Measurements from ENCODE around the gene PSG4.
"Not testable (repeated sequence)": the region's sequence is repeated elsewhere in the genome, so short reads cannot be mapped to it uniquely, and the experiment has no call there.

PSG4 gene

GRCh38 chr19:43194397-43194796 is 11.0 kb downstream of the PSG4 start:
- not testable (repeated sequence) for H3K27me3 ChIP-seq (ENCODE audit: control insufficient read depth in 1 of 2, insufficient read depth in 1 of 2, low read length in 2 of 2); H2BK5ac ChIP-seq (ENCODE audit: low read depth, low read length, poor library complexity, severe bottlenecking); H3K4me3 ChIP-seq (ENCODE audit: insufficient read depth in 1 of 2, low read depth in 1 of 2, low read length in 2 of 2); H3K23ac ChIP-seq (ENCODE audit: low read length in 2 of 2); H3K4ac ChIP-seq (ENCODE audit: low read depth in 1 of 2, low read length in 2 of 2); H3K4me2 ChIP-seq (ENCODE audit: low read length, poor library complexity, severe bottlenecking); H3K4me1 ChIP-seq (ENCODE audit: control insufficient read depth, insufficient read depth, low read depth, low read length); DNase-seq; H4K8ac ChIP-seq (ENCODE audit: low read length); H2AFZ ChIP-seq (ENCODE audit: low read depth, low read length); H3K18ac ChIP-seq (ENCODE audit: low read depth in 1 of 2, low read length in 2 of 2); H2BK12ac ChIP-seq (ENCODE audit: low read length in 2 of 2); H3K79me1 ChIP-seq (replicated peaks; ENCODE audit: low read length, poor library complexity, severe bottlenecking); H3K14ac ChIP-seq (ENCODE audit: low read length in 2 of 2); H3K9me3 ChIP-seq (ENCODE audit: control insufficient read depth, low read length); H3K27ac ChIP-seq (ENCODE audit: low read length, poor library complexity, severe bottlenecking); H2BK120ac ChIP-seq (ENCODE audit: low read depth, low read length); H3K9ac ChIP-seq (ENCODE audit: low read length); H3K36me3 ChIP-seq (ENCODE audit: control insufficient read depth in 1 of 2, insufficient read depth in 2 of 2, low read depth in 1 of 2, low read length in 2 of 2); H2AK5ac ChIP-seq (ENCODE audit: low read length, severe bottlenecking); H2BK15ac ChIP-seq (ENCODE audit: low read depth, poor library complexity, severe bottlenecking); H4K91ac ChIP-seq (ENCODE audit: low read length)
- 65% methylated on average over 6 of the region's 7 CpGs for WGBS

GRCh38 chr19:43192381-43193155 is 12.9 kb downstream of the PSG4 start:
- not testable (repeated sequence) for H3K4me2 ChIP-seq (ENCODE audit: low read length, poor library complexity, severe bottlenecking); H3K9ac ChIP-seq (ENCODE audit: low read length); H2BK12ac ChIP-seq (ENCODE audit: low read length in 2 of 2); H3K4ac ChIP-seq (ENCODE audit: low read depth in 1 of 2, low read length in 2 of 2); H3K18ac ChIP-seq (ENCODE audit: low read depth in 1 of 2, low read length in 2 of 2); H3K27me3 ChIP-seq (ENCODE audit: control insufficient read depth in 1 of 2, insufficient read depth in 1 of 2, low read length in 2 of 2); H3K23ac ChIP-seq (ENCODE audit: low read length in 2 of 2); H2BK15ac ChIP-seq (ENCODE audit: low read depth, poor library complexity, severe bottlenecking); H2BK5ac ChIP-seq (ENCODE audit: low read depth, low read length, poor library complexity, severe bottlenecking); DNase-seq; H3K27ac ChIP-seq (ENCODE audit: low read length, poor library complexity, severe bottlenecking); H2AFZ ChIP-seq (ENCODE audit: low read depth, low read length); H3K79me1 ChIP-seq (replicated peaks; ENCODE audit: low read length, poor library complexity, severe bottlenecking); H2AK5ac ChIP-seq (ENCODE audit: low read length, severe bottlenecking); H3K36me3 ChIP-seq (ENCODE audit: control insufficient read depth in 1 of 2, insufficient read depth in 2 of 2, low read depth in 1 of 2, low read length in 2 of 2); H4K91ac ChIP-seq (ENCODE audit: low read length); H3K4me1 ChIP-seq (ENCODE audit: control insufficient read depth, insufficient read depth, low read depth, low read length); H4K8ac ChIP-seq (ENCODE audit: low read length); H3K14ac ChIP-seq (ENCODE audit: low read length in 2 of 2); H2BK120ac ChIP-seq (ENCODE audit: low read depth, low read length); H3K4me3 ChIP-seq (ENCODE audit: insufficient read depth in 1 of 2, low read depth in 1 of 2, low read length in 2 of 2); H3K9me3 ChIP-seq (ENCODE audit: control insufficient read depth, low read length)
- WGBS: 66% methylated on average over 2 of the region's 4 CpGs

GRCh38 chr19:43188092-43188491 is 17.3 kb downstream of the PSG4 start:
- H2BK120ac ChIP-seq (ENCODE audit: low read depth, low read length); H3K4me3 ChIP-seq (ENCODE audit: insufficient read depth in 1 of 2, low read depth in 1 of 2, low read length in 2 of 2): not testable (repeated sequence)

GRCh38 chr19:43186311-43186935 is 19.0 kb downstream of the PSG4 start, which contains the start of gene PSG5:
PSG5 (minus strand) TSS chr19:43186536; CDS start chr19:43186405, 131 bp downstream.
- H2BK15ac ChIP-seq (ENCODE audit: low read depth, poor library complexity, severe bottlenecking); H3K23ac ChIP-seq (ENCODE audit: low read length in 2 of 2); H3K79me1 ChIP-seq (replicated peaks; ENCODE audit: low read length, poor library complexity, severe bottlenecking); H2BK5ac ChIP-seq (ENCODE audit: low read depth, low read length, poor library complexity, severe bottlenecking); H2BK12ac ChIP-seq (ENCODE audit: low read length in 2 of 2); H4K8ac ChIP-seq (ENCODE audit: low read length); DNase-seq; H3K4ac ChIP-seq (ENCODE audit: low read depth in 1 of 2, low read length in 2 of 2); H3K4me1 ChIP-seq (ENCODE audit: control insufficient read depth, insufficient read depth, low read depth, low read length); H3K9ac ChIP-seq (ENCODE audit: low read length); H3K18ac ChIP-seq (ENCODE audit: low read depth in 1 of 2, low read length in 2 of 2); H3K27me3 ChIP-seq (ENCODE audit: control insufficient read depth in 1 of 2, insufficient read depth in 1 of 2, low read length in 2 of 2); H3K27ac ChIP-seq (ENCODE audit: low read length, poor library complexity, severe bottlenecking); H3K36me3 ChIP-seq (ENCODE audit: control insufficient read depth in 1 of 2, insufficient read depth in 2 of 2, low read depth in 1 of 2, low read length in 2 of 2); H3K14ac ChIP-seq (ENCODE audit: low read length in 2 of 2); H3K4me3 ChIP-seq (ENCODE audit: insufficient read depth in 1 of 2, low read depth in 1 of 2, low read length in 2 of 2); H3K9me3 ChIP-seq (ENCODE audit: control insufficient read depth, low read length); H2AK5ac ChIP-seq (ENCODE audit: low read length, severe bottlenecking); H2BK120ac ChIP-seq (ENCODE audit: low read depth, low read length); H4K91ac ChIP-seq (ENCODE audit: low read length); H2AFZ ChIP-seq (ENCODE audit: low read depth, low read length); H3K4me2 ChIP-seq (ENCODE audit: low read length, poor library complexity, severe bottlenecking): not testable (repeated sequence)
- WGBS: 52% methylated on average over 7 of the region's 7 CpGs

More at GRCh38 chr19:43188092-43188491, 17.3 kb downstream of the PSG4 start:
- H2BK5ac ChIP-seq (ENCODE audit: low read depth, low read length, poor library complexity, severe bottlenecking); H2AFZ ChIP-seq (ENCODE audit: low read depth, low read length); H3K18ac ChIP-seq (ENCODE audit: low read depth in 1 of 2, low read length in 2 of 2); H3K14ac ChIP-seq (ENCODE audit: low read length in 2 of 2); H3K27ac ChIP-seq (ENCODE audit: low read length, poor library complexity, severe bottlenecking); H2BK12ac ChIP-seq (ENCODE audit: low read length in 2 of 2); H3K23ac ChIP-seq (ENCODE audit: low read length in 2 of 2); H4K91ac ChIP-seq (ENCODE audit: low read length); H3K9me3 ChIP-seq (ENCODE audit: control insufficient read depth, low read length); H2BK15ac ChIP-seq (ENCODE audit: low read depth, poor library complexity, severe bottlenecking); H3K4ac ChIP-seq (ENCODE audit: low read depth in 1 of 2, low read length in 2 of 2); H3K9ac ChIP-seq (ENCODE audit: low read length); DNase-seq; H3K4me1 ChIP-seq (ENCODE audit: control insufficient read depth, insufficient read depth, low read depth, low read length); H3K79me1 ChIP-seq (replicated peaks; ENCODE audit: low read length, poor library complexity, severe bottlenecking); H4K8ac ChIP-seq (ENCODE audit: low read length); H2AK5ac ChIP-seq (ENCODE audit: low read length, severe bottlenecking); H3K36me3 ChIP-seq (ENCODE audit: control insufficient read depth in 1 of 2, insufficient read depth in 2 of 2, low read depth in 1 of 2, low read length in 2 of 2); H3K27me3 ChIP-seq (ENCODE audit: control insufficient read depth in 1 of 2, insufficient read depth in 1 of 2, low read length in 2 of 2); H3K4me2 ChIP-seq (ENCODE audit: low read length, poor library complexity, severe bottlenecking): not testable (repeated sequence)
- 53% methylated on average over 3 of the region's 9 CpGs for WGBS

Measured in mesenchymal stem cell (in vitro differentiated cells and primary cell).